DND-41 (cell line): ENCODE data around the gene TBCD.

ENCODE experiments used
- EZH2 ChIP-seq: IDR thresholded peaks from 3 replicates; pipeline ENCODE4 v1.6.1; 2012; ENCODE audit warnings: borderline replicate concordance, low read depth, mild to moderate bottlenecking, moderate library complexity, low read length, inconsistent platforms; ENCODE audit not compliant: severe bottlenecking
- TF ChIP-seq, protein P1 (sequence below): IDR thresholded peaks from 2 replicates; pipeline ENCODE4 v1.5.1; 2012; ENCODE audit warnings: borderline replicate concordance, low read length, moderate library complexity, mild to moderate bottlenecking; ENCODE audit not compliant: poor library complexity, severe bottlenecking; ENCODE audit errors: extremely low read depth

DNA sequence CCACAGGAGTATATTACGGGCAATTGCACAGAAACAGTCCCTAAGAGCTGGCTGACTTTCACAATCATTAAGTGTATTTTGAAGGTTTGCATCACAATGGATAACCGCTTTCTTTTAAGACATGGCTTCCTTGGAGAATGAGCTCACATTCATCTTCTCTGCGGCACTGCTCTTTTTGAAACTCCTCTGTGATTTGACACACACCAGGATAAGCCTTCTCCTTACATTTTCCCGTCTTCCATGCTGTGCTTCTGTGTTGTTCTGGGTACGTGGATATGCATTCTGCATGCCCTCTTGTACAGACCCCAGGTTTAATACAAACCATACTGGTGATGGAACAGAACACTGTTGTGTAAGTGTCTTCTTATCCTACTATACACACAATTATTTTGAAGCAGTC is 238.0 kb downstream of the TBCD start:
- TF ChIP-seq, protein P1, sequence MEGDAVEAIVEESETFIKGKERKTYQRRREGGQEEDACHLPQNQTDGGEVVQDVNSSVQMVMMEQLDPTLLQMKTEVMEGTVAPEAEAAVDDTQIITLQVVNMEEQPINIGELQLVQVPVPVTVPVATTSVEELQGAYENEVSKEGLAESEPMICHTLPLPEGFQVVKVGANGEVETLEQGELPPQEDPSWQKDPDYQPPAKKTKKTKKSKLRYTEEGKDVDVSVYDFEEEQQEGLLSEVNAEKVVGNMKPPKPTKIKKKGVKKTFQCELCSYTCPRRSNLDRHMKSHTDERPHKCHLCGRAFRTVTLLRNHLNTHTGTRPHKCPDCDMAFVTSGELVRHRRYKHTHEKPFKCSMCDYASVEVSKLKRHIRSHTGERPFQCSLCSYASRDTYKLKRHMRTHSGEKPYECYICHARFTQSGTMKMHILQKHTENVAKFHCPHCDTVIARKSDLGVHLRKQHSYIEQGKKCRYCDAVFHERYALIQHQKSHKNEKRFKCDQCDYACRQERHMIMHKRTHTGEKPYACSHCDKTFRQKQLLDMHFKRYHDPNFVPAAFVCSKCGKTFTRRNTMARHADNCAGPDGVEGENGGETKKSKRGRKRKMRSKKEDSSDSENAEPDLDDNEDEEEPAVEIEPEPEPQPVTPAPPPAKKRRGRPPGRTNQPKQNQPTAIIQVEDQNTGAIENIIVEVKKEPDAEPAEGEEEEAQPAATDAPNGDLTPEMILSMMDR = no peak
- TF ChIP-seq EZH2 = no peak
